GM10266 (cell line): ENCODE results near the gene NRIP3.

ENCODE experiments used
- DNase-seq: peaks from one replicate; pipeline ENCODE4 v3.0.0; 2012; ENCODE audit errors: extremely low spot score
- CTCF ChIP-seq: IDR thresholded peaks from 2 replicates; pipeline ENCODE4 v1.5.1; 2012; ENCODE audit warnings: mild to moderate bottlenecking, low read depth; ENCODE audit not compliant: control insufficient read depth, insufficient read depth; ENCODE audit errors: missing control alignments

NRIP3 gene

GRCh38 chr11:9040410-9040809 lies 36.6 kb upstream of the NRIP3 start:
- no peak for DNase-seq
- TF ChIP-seq CTCF, result no peak

GRCh38 chr11:9039863-9040262 lies 36.1 kb upstream of the NRIP3 start:
- TF ChIP-seq CTCF, result no peak
- DNase-seq, result no peak

- no peak for DNase-seq
- TF ChIP-seq CTCF, result no peak
Observed at GRCh38 chr11:9039198-9039597, 35.4 kb upstream of the NRIP3 start.

GRCh38 chr11:9038541-9038940 lies 34.7 kb upstream of the NRIP3 start:
- no peak for DNase-seq
- no peak for TF ChIP-seq CTCF

GRCh38 chr11:9037963-9038362 lies 34.2 kb upstream of the NRIP3 start:
- TF ChIP-seq CTCF, result no peak
- DNase-seq, result no peak

- DNase-seq, result no peak
- TF ChIP-seq CTCF, result no peak
Observed at GRCh38 chr11:9037046-9037780, 33.4 kb upstream of the NRIP3 start.

- no peak for TF ChIP-seq CTCF
- no peak for DNase-seq
Observed at GRCh38 chr11:9030601-9031000, 26.8 kb upstream of the NRIP3 start.
